GM06990 (cell line): ENCODE data around the gene PPIE.
"Not testable (repeated sequence)": the region's sequence is repeated elsewhere in the genome, so short reads cannot be mapped to it uniquely, and the experiment has no call there.

Source experiments
- DNase-seq: peaks from one replicate; pipeline ENCODE4 v3.0.0-alpha.2; 2011; ENCODE audit not compliant: insufficient read length; ENCODE audit errors: extremely low read depth
- H3K27me3 ChIP-seq: replicated peaks from 2 replicates; pipeline ENCODE4 v1.6.0; 2011; ENCODE audit warnings: low read length; ENCODE audit not compliant: control insufficient read depth, insufficient read depth
- H3K36me3 ChIP-seq: 2 replicates; pipeline ENCODE4 v1.5.1; 2011; ENCODE audit warnings: low read length; ENCODE audit not compliant: control insufficient read depth, insufficient read depth
- H3K4me3 ChIP-seq: replicated peaks from 2 replicates; pipeline ENCODE4 v1.5.1; 2011; ENCODE audit warnings: low read depth, mild to moderate bottlenecking, control low read depth, low read length
- CTCF ChIP-seq: IDR thresholded peaks from 2 replicates; pipeline ENCODE4 v1.5.1; 2011; ENCODE audit warnings: low read length, control low read depth, mild to moderate bottlenecking, inconsistent platforms; ENCODE audit not compliant: insufficient read depth, poor library complexity, severe bottlenecking

The PPIE gene

GRCh38 chr1:39770100-39771021, 31.7 kb downstream of the PPIE start:
- not testable (repeated sequence) for H3K36me3 ChIP-seq, H3K4me3 ChIP-seq, DNase-seq, H3K27me3 ChIP-seq

- DNase-seq, H3K36me3 ChIP-seq, H3K4me3 ChIP-seq: not testable (repeated sequence)
These were observed 32.4 kb downstream of the PPIE start, which contains the start of gene OXCT2 for GRCh38 chr1:39771022-39771532. OXCT2 (minus strand) TSS chr1:39771348; CDS start chr1:39771255, 93 bp downstream.

GRCh38 chr1:39773369-39773979, 34.8 kb downstream of the PPIE start:
- not testable (repeated sequence) for H3K4me3 ChIP-seq, H3K27me3 ChIP-seq, DNase-seq, H3K36me3 ChIP-seq

More at GRCh38 chr1:39771022-39771532, 32.4 kb downstream of the PPIE start, which contains the start of gene OXCT2:
- H3K27me3 ChIP-seq = not testable (repeated sequence)

GRCh38 chr1:39775141-39775540, 36.5 kb downstream of the PPIE start:
- H3K36me3 ChIP-seq, H3K4me3 ChIP-seq, H3K27me3 ChIP-seq, DNase-seq: not testable (repeated sequence)

- DNase-seq, H3K27me3 ChIP-seq, H3K36me3 ChIP-seq, H3K4me3 ChIP-seq: not testable (repeated sequence)
These were observed 37.2 kb downstream of the PPIE start for GRCh38 chr1:39775676-39776399.

- no peak for TF ChIP-seq CTCF
- DNase-seq = peak; percentile 77
- Histone ChIP-seq H3K27me3 (no peaks in the 10 kb centered on the region), H3K4me3 (no peak overlapping the region), H3K36me3 (no peaks in the 10 kb centered on the region; the same call in 1 of the 2 replicates)
These were observed 37.7 kb downstream of the PPIE start for GRCh38 chr1:39776400-39776713.

- Histone ChIP-seq H3K27me3 (no peaks in the 10 kb centered on the region), H3K4me3 (no peak overlapping the region), H3K36me3 (no peaks in the 10 kb centered on the region; the same call in 1 of the 2 replicates)
- no peak for DNase-seq
- TF ChIP-seq CTCF = no peak
These were observed 38.2 kb downstream of the PPIE start for GRCh38 chr1:39776886-39777285.

GRCh38 chr1:39777306-39777705, 38.6 kb downstream of the PPIE start:
- TF ChIP-seq CTCF = no peak
- Histone ChIP-seq H3K36me3 (no peaks in the 10 kb centered on the region; the same call in 1 of the 2 replicates), H3K4me3 (no peak overlapping the region), H3K27me3 (no peaks in the 10 kb centered on the region)
- no peak for DNase-seq

- not testable (repeated sequence) for H3K4me3 ChIP-seq, H3K36me3 ChIP-seq, DNase-seq, H3K27me3 ChIP-seq
These were observed 39.2 kb downstream of the PPIE start for GRCh38 chr1:39777896-39778295.

GRCh38 chr1:39778463-39779099, 39.9 kb downstream of the PPIE start:
- not testable (repeated sequence) for DNase-seq, H3K4me3 ChIP-seq, H3K27me3 ChIP-seq, H3K36me3 ChIP-seq
